Right cardiac atrium (tissue), 5 donors: ENCODE data around the gene CDC42EP4. TPM values are rescaled to one million over a fixed set of nuclear protein-coding genes. Genes with fewer than 3 reads are reported as not detected.
A peak's percentile ranks its signal among the peaks of the same experiment; 100 is the strongest.

Experiments
- ATAC-seq, 2 donors: fragments of 200-7000 bp; cut with Tn5 transposase; one replicate each; pipeline versions ENCODE4 v1.8.0 to v1.9.1; 2020; ENCODE audit warnings: moderate library complexity in 2 of 2, mild to moderate bottlenecking in 1 of 2
- DNase-seq, 3 donors: peaks; one replicate each; pipeline ENCODE4 v3.0.0-alpha.2; 2020
- H3K27ac ChIP-seq: one replicate; pipeline ENCODE4 v1.5.1; 2013; ENCODE audit warnings: mild to moderate bottlenecking, low read length, control low read depth, moderate library complexity
- H3K27me3 ChIP-seq: one replicate; pipeline ENCODE4 v1.6.1; 2013; ENCODE audit not compliant: control insufficient read depth, insufficient read depth
- H3K4me1 ChIP-seq: one replicate; pipeline ENCODE4 v1.6.1; 2013; ENCODE audit warnings: low read length; ENCODE audit not compliant: control insufficient read depth, insufficient read depth
- H3K4me3 ChIP-seq: one replicate; pipeline ENCODE4 v1.5.1; 2013; ENCODE audit warnings: low read length, control low read depth
- H3K9me3 ChIP-seq: one replicate; pipeline ENCODE4 v1.6.1; 2013; ENCODE audit warnings: low read length; ENCODE audit not compliant: control insufficient read depth
- WGBS: extraction: QIAGEN DNeasy Blood & Tissue Kit; methylation state at CpG from one replicate; pipeline ENCODE4 v1.1.7; 2013; 5-methylcytosine and 5-hydroxymethylcytosine counted together
- intact Hi-C, 4 donors: fragments of 100-400 bp; cut with DNase I; formaldehyde crosslinking; loops; one replicate each; pipeline versions ENCODE4 v1.11.0 to v1.14.0; 2022 to 2023
- polyA plus RNA-seq: library from polyadenylated mRNA; stranded (reverse); fragments of 200-250 nt; gene quantifications from one replicate; pipeline ENCODE4 v1.2.3, GENCODE V29; 2013
- total RNA-seq, 4 donors: library from RNA; stranded (reverse); fragmentation: NEBNext Ultra II Directional; extraction: Animal tissue kit (Norgen Biotek cat#: 25700); gene quantifications; one replicate each; pipeline ENCODE4 v1.2.1, GENCODE V29; 2021
- donor health status: healthy with polysubstance abuse.
- donor health status: DM: no; HTN: yes; CAD: no.
- donor health status: DM: no; HTN: no; CAD: no.
- donor health status: DM: no; HTN: yes; CAD: no; lungs with severe emphysema.
- donor health status: DM: yes; HTN: yes; CAD: no.

Gene CDC42EP4
- total and polyA plus RNA-seq, 5 donors, result 28.1 to 47.1 (median 37.2) TPM

- DNase-seq (no peak), ATAC-seq (no peak)
- H3K27ac ChIP-seq, result no peak overlapping the region
- 85% methylated on average over 3 of the region's 3 CpGs for WGBS
- no peaks in the 10 kb centered on the region for H3K27me3 ChIP-seq
- H3K4me1 ChIP-seq, result peaks cover 23% of the 10 kb centered on the region
- H3K9me3 ChIP-seq, result no peaks in the 10 kb centered on the region
- intact Hi-C loops, result no loop called here
- H3K4me3 ChIP-seq, result no peak overlapping the region
These were observed 11.4 kb downstream of the CDC42EP4 start for GRCh38 chr17:73300392-73300791.

- intact Hi-C loops, result no loop called here
- peak; percentile 10 to 19 for ATAC-seq
- H3K4me1 ChIP-seq, result peaks cover 30% of the 10 kb centered on the region
- no peak overlapping the region for H3K4me3 ChIP-seq
- H3K9me3 ChIP-seq, result no peaks in the 10 kb centered on the region
- peak in 1 of 3 donors; percentile 23 for DNase-seq
- H3K27ac ChIP-seq, result peak overlapping the region; percentile 90
- no peaks in the 10 kb centered on the region for H3K27me3 ChIP-seq
- WGBS, result 46% methylated on average over 15 of the region's 15 CpGs
These were observed 13.6 kb downstream of the CDC42EP4 start for GRCh38 chr17:73297934-73298861.

GRCh38 chr17:73293480-73293911 lies 18.3 kb downstream of the CDC42EP4 start:
- Histone ChIP-seq H3K27me3 (no peaks in the 10 kb centered on the region), H3K4me3 (no peak overlapping the region), H3K9me3 (no peaks in the 10 kb centered on the region), H3K27ac (peak overlapping the region; percentile 90), H3K4me1 (peaks cover 49% of the 10 kb centered on the region)
- intact Hi-C loops, result no loop called here
- 42% methylated on average over 9 of the region's 9 CpGs for WGBS
- DNase-seq (peak; percentile 64 to 65 (median 64)), ATAC-seq (peak; percentile 28 to 34)

- WGBS, result 65% methylated on average over 11 of the region's 11 CpGs
- peaks cover 49% of the 10 kb centered on the region for H3K4me1 ChIP-seq
- no peaks in the 10 kb centered on the region for H3K9me3 ChIP-seq
- no peaks in the 10 kb centered on the region for H3K27me3 ChIP-seq
- no peak overlapping the region for H3K4me3 ChIP-seq
- intact Hi-C loops, result no loop called here
- H3K27ac ChIP-seq, result peak overlapping the region; percentile 90
- no peak for ATAC-seq
- peak in 2 of 3 donors; percentile 23 to 41 for DNase-seq
These were observed 18.8 kb downstream of the CDC42EP4 start for GRCh38 chr17:73293031-73293430.

GRCh38 chr17:73292031-73292531 lies 19.7 kb downstream of the CDC42EP4 start:
- Histone ChIP-seq H3K27me3 (no peaks in the 10 kb centered on the region), H3K9me3 (no peaks in the 10 kb centered on the region), H3K27ac (peak overlapping the region; percentile 90), H3K4me1 (peaks cover 56% of the 10 kb centered on the region), H3K4me3 (no peak overlapping the region)
- WGBS, result 33% methylated on average over 12 of the region's 12 CpGs
- intact Hi-C loops, result no loop called here
- DNase-seq (peak; percentile 61 to 80 (median 77)), ATAC-seq (peak; percentile 53 to 63)

- Histone ChIP-seq H3K4me1 (peaks cover 58% of the 10 kb centered on the region), H3K4me3 (no peak overlapping the region), H3K27ac (peak overlapping the region; percentile 90), H3K9me3 (no peaks in the 10 kb centered on the region), H3K27me3 (no peaks in the 10 kb centered on the region)
- 48% methylated on average over 8 of the region's 8 CpGs for WGBS
- DNase-seq, result peak; percentile 85 to 88 (median 87)
- intact Hi-C loops, result no loop called here
- ATAC-seq, result peak; percentile 44 to 78
These were observed 20.5 kb downstream of the CDC42EP4 start for GRCh38 chr17:73291260-73291801.

- Histone ChIP-seq H3K27ac (peak overlapping the region; percentile 90), H3K4me3 (no peak overlapping the region), H3K9me3 (no peaks in the 10 kb centered on the region), H3K27me3 (no peaks in the 10 kb centered on the region), H3K4me1 (peaks cover 61% of the 10 kb centered on the region)
- peak in 2 of 3 donors; percentile 27 to 38 for DNase-seq
- WGBS, result 75% methylated on average over 16 of the region's 16 CpGs
- ATAC-seq, result no peak
- intact Hi-C loops, result no loop called here
These were observed 21.2 kb downstream of the CDC42EP4 start for GRCh38 chr17:73290399-73291259.

GRCh38 chr17:73289549-73290254 lies 22.1 kb downstream of the CDC42EP4 start:
- Histone ChIP-seq H3K4me3 (no peak overlapping the region), H3K27ac (peak overlapping the region; percentile 90), H3K4me1 (peaks cover 58% of the 10 kb centered on the region), H3K9me3 (no peaks in the 10 kb centered on the region), H3K27me3 (no peaks in the 10 kb centered on the region)
- ATAC-seq, result no peak
- WGBS, result 48% methylated on average over 7 of the region's 7 CpGs
- peak in 2 of 3 donors; percentile 14 to 32 for DNase-seq
- intact Hi-C loops, result no loop called here

GRCh38 chr17:73288534-73289302 lies 23.1 kb downstream of the CDC42EP4 start:
- peaks cover 58% of the 10 kb centered on the region for H3K4me1 ChIP-seq
- DNase-seq, result peak; percentile 73 to 88 (median 83)

More at GRCh38 chr17:73288534-73289302, 23.1 kb downstream of the CDC42EP4 start:
- peak; percentile 58 for ATAC-seq
- H3K27ac ChIP-seq, result peak overlapping the region; percentile 32
- no peaks in the 10 kb centered on the region for H3K27me3 ChIP-seq
- WGBS, result 42% methylated on average over 19 of the region's 19 CpGs
- H3K9me3 ChIP-seq, result no peaks in the 10 kb centered on the region
- no peak overlapping the region for H3K4me3 ChIP-seq
- intact Hi-C loops, result no loop called here
